ENCODE data around the gene RASL10B.

Gene RASL10B

DNA sequence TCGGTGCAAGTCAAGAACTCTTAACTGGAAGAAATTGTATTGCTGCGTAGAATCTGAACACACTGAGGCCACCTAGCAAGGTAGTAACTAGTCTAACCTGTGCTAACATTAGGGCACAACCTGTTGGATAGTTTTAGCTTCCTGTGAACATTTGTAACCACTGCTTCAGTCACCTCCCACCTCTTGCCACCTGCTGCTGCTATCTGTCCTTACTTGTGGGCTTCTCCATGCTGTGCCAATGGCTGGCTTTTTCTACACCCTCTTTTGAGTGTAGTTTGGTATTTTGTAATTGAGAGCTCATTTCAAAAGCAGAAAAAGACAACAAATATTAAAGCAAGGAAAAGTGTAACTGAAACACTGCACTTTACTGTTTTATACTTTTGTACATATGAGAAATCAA, 7.7 kb upstream of the RASL10B start:
- DNase-seq = no peak

- no peak for DNase-seq
Measured at GRCh38 chr17:35725058-35725457, 6.4 kb upstream of the RASL10B start.

GRCh38 chr17:35725802-35726126, 5.7 kb upstream of the RASL10B start:
- no peak for DNase-seq

DNA sequence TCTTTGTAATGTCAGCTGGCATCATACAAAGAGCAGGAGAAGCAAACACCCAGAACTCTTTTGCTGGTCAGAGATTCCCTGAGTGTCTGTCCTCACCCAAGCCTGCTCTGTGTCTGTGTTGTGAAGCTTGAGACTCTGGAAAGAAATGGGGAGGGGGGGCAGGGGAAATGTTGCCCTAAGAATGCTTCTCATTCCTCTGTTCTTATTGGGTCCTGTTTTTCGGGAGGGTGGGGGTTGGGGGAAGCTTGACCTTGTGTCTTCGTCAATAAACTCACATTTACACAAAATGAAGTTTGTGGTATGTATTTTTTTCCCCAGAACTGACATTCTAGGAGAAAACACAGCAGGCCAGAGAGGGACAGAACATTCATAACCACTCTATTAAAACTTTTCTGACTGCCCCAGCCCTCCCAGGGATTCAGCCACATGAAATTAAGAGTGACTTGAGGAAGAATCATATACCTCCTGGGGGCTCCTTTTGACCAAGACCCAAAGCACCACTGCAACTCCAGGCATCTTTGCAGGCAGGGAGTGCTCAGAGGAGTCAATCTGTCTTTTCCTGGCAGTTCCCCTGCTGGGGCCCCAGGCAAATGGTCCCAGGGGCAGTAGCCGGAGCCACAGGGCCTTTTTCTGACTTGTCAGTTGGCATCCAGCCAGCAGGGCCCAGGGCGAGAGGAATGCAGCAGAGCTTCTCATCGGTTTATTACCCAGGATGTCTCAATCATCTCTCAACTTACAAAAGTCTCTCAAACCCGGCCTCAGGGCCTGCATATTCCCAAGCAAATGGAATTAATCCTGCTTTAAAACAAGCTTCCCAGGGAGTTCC, 5.1 kb upstream of the RASL10B start:
- DNase-seq = peak; percentile 72

DNA sequence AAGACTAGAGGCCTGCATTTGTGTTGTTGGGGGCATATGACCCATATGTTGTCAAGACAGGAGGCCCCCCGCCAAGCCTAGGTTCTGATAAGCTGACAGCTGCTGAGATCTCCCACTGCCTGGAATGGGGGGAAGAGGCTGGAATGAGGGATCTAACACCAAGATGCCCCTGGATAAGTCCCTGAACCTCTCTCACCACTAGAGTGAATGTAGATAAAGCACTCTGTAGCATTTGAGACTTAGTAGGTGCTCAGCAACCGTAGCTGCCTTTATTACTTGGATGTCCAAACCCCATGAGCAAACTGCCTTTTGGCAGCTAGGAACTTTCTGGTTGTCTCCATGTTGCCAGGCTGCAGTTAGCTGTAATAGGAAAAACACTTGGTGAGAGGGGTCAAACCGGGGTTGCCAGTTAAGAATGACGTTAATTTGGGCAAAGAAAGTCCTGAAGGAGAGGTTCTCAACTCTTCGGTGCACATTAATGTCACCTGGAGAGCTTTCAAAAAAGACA, 4.4 kb upstream of the RASL10B start:
- DNase-seq = no peak

DNA sequence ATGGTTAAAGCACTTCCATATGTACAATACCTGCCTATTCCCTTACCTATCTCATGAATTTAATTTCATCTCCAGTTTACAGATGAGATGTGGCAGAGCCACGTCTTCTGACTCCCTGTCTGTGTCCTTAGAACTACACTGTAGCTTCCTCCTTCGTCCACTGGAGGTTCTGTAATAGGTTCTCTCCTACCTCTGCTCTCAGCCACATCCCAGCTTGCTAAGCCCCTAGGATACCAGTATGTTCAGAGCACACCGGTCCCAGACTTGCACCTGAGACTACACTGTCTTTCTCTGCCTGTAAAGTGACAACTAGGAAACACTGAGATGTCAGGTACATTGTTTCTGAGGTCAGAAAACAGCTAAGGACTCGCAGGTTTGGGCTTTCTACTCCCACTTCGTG, 3.8 kb upstream of the RASL10B start:
- no peak for DNase-seq

GRCh38 chr17:35728551-35728950, 2.9 kb upstream of the RASL10B start:
- DNase-seq = no peak

- DNase-seq = no peak
Measured at GRCh38 chr17:35729405-35729833, 2.0 kb upstream of the RASL10B start.

GRCh38 chr17:35730400-35731005, 936 bp upstream of the RASL10B start:
- DNase-seq = no peak

DNA sequence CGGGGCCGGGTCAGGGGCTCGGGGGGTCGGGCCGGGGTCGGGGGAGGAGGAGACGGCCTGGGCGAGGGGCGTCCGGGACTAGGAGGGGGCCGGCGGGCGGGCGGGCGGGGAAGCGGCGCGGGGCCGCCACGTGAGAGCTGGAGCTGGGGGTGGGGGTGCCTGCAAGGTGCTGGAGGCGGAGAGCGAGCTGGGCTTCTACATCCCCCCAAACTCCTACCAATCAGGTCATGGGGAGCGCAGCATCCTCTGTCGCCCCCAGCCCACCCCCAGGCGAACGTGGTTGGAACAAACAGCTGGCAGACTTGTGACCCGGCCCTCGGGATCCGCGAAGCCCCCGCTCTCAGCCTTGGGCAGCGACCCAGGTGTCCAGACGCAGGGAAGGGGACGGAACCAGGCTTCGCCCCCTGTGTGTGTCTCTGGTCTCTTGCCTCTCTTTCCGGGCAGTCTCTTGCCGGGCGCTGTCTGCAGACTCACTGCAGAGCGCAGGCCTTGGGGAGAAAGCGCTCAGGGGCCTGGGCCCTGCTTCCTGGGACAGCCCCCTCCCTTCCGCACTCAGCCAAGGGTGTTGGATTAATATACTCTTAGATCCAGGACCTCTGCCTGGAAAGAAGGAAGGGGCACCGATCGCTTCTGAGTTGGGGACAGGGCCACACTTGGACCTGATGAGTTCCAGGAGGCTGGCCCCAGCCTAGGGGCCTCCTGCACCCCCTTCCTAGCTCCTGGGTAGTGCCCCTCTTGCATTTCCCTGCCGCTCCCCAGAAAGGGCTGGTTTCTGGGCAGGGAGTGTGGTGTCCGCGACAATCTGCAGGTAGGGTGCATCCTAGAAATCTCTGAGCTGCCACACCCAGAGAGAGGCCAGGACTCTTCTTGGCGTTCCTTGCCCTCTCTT, 722 bp downstream of the RASL10B start:
- no peak for DNase-seq

DNA sequence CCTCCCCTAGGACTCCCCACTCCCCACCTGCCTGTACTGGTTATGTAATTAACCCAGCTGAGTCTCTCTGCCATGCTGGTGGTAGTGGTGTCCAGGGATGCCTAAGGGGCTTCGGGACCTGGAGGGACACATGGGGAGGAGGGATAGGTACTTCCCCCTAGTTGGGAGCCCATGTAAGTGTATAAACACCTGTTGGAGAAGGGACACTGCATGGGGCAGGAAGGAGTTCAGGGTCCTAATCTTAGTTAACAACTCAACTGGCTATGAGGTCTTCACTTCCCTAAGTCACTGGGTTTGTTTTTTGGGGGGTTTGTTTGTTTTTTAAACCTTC, 1.3 kb downstream of the RASL10B start:
- DNase-seq = no peak

DNA sequence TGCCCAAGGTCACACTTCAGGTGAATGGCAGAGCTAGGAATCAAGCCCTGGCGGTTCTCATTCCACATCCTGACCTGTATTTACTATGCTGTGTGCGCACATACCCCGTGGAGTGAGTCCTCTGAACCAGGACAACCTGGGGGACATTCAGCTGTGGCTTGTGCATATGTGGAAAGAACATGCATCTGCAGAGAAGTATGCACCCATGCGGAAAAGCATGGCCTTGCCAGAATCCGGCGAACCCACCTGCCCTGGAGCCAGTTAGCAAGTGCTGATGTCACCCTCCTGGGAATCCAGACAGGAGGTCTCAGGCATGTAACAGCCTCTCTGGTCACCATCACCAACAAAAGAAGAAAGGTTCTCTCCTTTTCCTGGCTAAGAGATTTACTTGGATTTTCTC, 1.9 kb downstream of the RASL10B start:
- DNase-seq = no peak

- no peak for DNase-seq
Measured at GRCh38 chr17:35734396-35734795, 3.0 kb downstream of the RASL10B start.

DNA sequence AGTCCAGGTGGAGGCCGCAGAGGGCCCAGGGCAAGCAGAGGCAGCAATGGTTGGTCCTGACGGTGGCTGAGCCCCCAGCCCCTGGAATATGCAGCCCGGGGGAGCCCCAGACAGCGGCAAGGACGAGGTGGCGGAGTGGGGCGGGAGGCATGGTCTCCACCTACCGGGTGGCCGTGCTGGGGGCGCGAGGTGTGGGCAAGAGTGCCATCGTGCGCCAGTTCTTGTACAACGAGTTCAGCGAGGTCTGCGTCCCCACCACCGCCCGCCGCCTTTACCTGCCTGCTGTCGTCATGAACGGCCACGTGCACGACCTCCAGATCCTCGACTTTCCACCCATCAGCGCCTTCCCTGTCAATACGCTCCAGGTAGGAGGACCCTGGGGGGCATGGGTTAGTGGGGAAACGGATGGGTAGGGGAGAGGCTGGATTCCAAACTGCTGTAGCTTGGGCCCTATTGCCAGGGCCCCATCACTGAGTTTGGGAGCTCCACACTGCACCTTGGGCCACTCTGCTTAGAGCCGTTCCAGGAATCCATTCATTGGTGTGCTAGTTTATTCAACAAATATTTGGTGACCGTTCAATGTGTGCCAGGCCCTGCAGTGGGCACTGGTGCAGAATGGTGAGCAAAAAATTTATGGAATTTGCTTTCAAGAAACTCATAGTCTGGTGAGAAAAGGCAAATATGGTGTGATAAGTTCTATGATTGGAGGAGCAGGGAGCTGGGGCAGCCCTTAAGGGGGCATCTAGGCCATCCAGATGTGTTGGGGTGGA, 3.8 kb downstream of the RASL10B start:
- DNase-seq = no peak

DNA sequence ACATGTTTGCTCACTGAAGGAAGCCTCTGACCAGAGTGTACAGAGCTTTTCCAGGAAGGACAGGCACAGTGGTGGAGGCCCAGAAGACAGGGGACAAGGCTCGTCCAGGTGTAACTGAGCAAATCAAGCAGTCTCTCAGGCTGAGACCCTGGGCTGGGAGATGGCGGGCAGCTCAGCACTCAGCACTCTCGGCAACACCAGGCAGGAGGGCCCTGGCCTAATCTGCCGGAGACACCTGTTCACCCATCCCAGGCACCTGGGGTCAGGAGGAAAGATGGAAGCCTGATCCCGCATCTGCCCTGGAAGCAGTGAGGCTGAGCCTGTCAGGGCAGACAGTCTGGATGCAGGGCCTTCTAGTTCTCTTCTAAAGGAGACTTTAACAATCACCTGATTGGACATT, 4.8 kb downstream of the RASL10B start:
- no peak for DNase-seq

- no peak for DNase-seq
Measured at GRCh38 chr17:35738519-35739133, 7.2 kb downstream of the RASL10B start.

DNA sequence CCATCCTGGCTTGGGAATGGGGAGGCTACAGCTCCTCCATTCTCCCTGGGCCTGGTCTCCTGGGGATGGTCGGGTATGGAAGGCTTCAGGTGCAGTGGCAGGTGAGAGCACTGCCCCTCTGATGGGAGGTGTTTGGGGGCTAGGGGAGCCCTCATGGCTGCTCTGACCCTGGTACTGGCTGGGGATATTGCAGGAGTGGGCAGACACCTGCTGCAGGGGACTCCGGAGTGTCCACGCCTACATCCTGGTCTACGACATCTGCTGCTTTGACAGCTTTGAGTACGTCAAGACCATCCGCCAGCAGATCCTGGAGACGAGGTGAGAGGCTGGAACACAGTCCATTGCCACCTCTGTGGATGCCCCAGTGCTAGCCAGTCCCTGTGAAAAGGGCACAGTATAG, 8.8 kb downstream of the RASL10B start:
- no peak for DNase-seq

- DNase-seq = no peak
Measured at GRCh38 chr17:35740997-35741931, 9.8 kb downstream of the RASL10B start.

DNA sequence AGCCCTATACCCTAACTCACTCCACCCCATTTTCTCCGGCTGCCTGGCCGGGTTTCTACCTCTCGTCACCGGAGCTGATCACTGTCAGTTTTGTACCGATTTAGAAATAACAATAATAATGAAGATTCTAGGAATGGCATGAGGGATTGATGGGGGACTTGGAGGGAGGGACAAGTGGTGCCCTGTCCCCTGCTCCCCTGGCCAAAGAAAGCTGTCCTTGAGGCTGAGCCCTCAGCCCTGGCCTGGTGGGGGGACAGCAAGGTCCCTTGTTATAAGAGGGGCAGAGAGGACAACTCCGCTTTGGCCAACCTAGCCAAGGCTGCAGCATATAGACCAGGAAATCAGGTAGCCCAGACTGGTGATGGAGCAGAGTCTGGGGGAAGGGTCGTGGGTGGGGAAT, 11.1 kb downstream of the RASL10B start:
- DNase-seq = no peak

DNA sequence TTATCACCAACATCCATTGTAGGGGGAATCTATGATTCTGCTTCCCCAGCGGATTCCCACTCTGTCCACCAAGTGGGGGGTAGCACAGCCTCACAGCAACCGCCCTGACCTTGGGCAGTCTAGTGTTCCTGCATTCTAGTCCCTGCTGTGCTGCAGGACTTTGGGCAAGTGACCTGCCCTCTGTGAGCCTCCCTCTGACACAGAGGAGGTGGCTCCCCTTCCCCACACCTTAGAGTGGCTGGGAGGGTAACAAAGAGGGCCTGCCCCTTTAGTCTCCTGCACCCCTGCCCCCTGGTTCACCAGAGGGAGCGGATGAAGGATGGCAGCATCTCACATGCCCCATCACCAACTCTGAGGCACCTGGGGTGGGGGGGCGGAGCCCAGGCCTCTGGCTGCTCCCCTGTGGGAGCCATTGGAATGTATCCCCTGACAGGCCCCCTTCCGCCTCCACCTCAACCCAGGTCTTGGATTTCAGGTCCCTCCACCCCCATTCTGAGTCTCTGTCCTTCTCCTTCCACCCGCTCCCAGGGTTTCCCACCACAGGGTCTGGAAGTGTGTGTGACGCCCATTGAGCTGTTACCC, 11.5 kb downstream of the RASL10B start:
- DNase-seq = no peak

Measured in right hindlimb (tissue), 1 donor.